HG03520 (cell line): ENCODE measurements around the gene MORC2.

Experiments used
- ATAC-seq: cut with Tn5 transposase; IDR thresholded peaks from one replicate; pipeline ENCODE4 v1.9.1; 2021; ENCODE audit warnings: mild to moderate bottlenecking, moderate library complexity; ENCODE audit not compliant: unreplicated experiment

MORC2 gene

GRCh38 chr22:30949934-30950660, 18.5 kb downstream of the MORC2 start:
- no peak for ATAC-seq

- no peak for ATAC-seq
Observed at GRCh38 chr22:30948930-30949342, 19.6 kb downstream of the MORC2 start.

DNA sequence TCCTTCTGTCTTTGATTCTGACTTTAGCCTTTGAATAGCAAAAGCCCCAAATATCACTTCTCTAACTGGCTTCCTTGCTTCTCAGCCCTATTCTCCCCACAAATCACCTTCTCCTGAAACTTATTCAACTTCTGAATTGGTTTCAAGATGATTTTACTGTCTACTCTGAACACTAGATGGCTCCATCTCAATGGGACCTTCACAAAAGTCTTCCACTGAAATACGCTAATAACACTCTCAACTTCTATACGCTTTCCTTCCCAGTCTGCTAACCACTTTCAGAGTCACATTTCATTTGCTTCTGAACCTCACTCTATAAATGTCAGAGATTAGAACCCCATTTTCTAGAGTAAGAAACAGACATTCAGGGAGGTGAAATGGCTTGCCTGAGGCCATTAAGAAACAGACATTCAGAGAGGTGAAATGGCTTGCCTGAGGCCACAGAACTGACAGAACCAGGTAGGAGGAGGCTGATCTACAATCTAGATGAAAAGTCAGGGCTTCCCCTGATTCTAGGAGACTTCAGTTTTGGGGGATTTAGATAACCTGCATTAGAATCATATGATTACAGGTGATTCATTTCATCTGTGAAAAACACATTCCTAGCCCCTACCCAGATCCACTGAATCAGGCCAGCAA, 20.6 kb downstream of the MORC2 start:
- no peak for ATAC-seq

DNA sequence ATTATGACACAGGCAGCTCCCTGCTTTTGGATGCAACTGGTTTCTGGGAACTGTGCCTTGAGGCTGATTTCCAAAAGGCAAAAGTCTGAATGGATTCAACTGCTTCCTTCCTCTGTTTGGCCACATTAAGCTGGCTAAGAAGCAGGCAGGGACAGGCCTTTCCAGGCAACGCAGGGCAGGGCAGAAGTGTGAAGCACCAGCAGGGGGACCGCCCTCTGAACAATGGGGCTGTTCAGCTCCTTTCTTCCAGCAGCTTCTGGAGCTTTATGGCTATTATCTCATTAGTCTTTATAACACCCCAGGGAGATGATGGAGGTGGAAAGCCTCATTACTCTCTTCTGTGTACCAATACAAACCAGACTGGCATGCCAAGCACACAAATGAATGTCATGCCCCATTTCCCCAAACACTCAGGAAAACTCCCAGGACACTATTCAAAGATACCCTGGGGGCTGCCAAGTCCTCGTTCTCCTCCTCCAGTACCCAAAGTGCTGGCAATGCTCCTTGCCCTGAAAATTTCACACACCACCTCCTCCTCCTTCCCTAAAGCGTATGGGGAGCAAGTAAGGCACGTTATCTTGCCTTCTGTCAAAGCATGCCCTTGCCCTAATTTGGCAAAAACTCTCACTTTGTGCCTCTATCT, 21.3 kb downstream of the MORC2 start:
- ATAC-seq = no peak

DNA sequence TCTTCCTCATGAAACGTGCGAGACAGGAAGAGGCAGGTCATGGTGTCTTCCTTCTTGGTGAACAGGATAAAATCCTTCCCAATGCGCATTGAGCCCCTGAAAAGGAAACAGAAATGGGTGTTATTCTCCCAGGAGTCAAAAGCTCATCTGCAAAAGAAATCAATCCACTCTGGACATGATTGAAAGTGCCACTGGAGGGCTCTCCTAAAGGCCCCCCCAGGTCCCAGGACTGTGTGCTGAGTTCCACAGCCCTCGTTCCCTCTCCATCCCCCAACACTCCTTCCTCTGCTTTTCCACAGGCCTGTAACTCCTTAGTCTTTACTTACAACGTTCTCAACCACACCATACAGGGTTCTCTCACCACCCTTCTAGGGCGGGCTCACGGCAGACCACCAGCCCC, 22.2 kb downstream of the MORC2 start:
- no peak for ATAC-seq

- no peak for ATAC-seq
Observed at GRCh38 chr22:30945653-30946052, 22.9 kb downstream of the MORC2 start.

- ATAC-seq = no peak
Observed at GRCh38 chr22:30944986-30945385, 23.6 kb downstream of the MORC2 start.

DNA sequence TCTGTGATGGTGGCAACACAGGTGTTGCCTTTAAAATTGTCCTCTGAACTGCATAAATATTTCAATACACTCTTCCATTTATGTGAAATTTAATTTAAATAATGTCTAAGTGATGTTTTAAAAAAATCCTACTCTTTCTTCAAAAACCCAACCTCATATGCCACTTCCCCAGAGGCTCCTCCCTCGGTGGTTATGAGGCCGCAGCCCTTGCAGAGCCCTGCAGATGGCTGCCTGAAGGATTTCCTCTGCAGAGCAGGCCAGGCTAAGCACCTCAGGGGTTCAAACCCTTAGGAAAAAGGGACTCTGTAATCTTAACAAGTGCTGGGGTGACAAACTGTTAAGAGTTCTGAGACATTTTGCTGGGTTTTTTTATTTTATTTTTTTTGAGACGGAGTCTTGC, 25.2 kb downstream of the MORC2 start:
- no peak for ATAC-seq

DNA sequence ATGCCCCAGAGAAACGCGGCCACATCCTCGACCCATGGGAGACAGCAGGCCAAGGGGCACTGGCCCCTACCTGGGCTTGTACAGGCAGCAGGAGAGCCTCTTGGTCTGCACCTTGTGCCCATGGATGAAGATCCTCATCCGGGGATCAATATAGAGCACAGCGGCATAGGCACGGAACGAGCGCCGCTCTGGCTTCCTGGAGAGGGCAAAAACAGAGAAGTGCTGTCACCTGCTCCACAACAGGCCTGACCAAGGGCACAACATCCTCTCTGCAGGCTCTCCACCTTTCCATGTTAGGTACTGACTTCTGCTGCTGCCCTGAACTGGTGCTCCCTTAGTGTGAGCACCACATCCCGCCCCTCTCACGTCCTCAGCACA, 27.2 kb downstream of the MORC2 start:
- ATAC-seq = no peak

- no peak for ATAC-seq
Observed at GRCh38 chr22:30940685-30941362, 27.8 kb downstream of the MORC2 start.

DNA sequence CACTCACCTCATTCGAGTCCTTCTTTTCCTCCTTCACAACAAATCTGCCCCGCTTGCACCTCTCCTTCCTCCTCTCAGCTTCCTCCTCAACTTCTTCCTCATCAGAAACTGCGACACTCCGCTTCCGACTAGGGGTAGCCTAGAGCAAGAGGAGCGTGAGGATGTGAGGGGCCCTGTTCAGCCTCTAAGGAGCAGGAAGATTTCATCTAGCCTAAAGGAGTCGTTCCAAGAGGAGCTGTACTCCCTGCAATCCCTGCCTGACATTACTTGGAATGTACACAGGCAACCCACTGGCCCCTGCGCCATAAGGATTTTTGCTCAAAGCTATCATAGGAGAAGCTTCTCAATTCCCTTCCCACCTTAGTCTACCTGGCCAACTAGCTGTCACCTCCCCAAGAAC, 34.5 kb downstream of the MORC2 start:
- ATAC-seq = no peak

- no peak for ATAC-seq
Observed at GRCh38 chr22:30933457-30933856, 35.1 kb downstream of the MORC2 start.

DNA sequence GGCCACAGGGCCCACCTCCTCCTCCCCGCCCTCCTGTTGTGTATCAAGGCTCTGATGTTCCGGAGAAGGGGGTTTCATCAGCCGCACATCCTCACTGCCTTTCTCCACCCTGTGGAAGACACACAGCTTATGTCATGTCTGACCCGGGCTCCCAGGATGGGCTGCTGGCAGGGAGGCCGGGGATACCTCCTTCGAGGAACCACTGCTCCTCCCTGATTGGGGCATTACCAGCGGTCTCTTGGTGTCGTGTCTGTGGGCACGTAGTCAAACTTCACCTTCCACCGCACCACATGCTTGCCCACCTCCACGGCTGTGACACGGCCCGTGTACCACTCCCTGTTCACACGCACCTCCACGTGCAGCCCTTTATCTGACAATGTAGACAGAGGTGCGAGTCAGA, 35.9 kb downstream of the MORC2 start:
- no peak for ATAC-seq

DNA sequence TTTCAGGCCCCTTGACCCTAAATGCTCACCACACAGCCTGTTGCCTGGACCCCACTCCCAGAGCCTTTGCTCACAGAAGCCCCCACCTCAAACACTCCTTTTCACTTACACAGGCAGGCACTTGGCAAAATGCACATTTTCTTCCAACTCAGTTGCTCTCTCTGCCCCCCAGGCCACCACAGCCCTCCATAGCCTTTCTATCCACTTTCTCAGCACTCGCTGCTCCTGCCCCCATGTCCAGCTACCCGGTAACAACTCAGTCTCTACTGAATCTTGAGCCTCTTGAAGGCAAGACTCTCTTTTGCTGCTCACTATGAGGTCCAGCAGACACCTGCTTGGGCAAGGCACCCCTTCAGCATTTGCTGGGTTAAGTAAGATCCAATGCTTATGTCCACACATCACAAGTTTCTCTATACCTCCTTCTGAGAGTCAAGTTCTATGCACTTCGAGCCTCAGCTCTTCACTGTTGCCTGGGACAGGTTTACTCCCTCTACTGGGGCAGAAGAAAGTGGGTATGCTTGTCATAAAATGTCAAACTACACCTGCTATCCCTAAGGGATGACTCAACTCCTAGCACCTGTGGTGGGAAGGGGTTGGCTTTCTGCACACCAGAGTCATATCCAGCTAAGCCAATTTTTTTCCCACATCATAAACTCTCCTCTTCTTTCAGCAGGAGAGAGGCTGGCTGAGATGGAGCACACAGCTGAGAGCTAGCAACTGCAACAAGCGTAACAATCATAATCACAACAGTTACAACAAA, 36.9 kb downstream of the MORC2 start:
- ATAC-seq = no peak

GRCh38 chr22:30930228-30930627, 38.3 kb downstream of the MORC2 start:
- no peak for ATAC-seq

DNA sequence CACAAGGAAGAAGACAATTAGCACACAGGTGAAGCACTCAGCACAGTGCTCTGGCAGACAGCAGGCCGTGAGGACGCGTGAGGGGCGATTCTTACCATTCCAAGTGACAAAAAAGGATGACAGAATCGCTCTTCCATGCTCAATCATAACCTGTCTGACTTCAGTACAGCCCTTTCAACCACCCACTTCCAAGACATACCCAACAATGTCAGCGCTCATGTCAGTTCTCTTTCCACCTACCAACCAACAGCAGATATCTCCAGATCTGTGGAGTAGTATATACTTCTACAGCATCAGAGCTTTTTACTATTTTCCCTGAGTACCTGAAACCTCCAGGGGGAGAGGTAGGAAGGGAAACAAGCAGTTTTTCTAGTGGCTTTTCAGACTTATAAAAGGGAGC, 40.2 kb downstream of the MORC2 start:
- ATAC-seq = no peak

DNA sequence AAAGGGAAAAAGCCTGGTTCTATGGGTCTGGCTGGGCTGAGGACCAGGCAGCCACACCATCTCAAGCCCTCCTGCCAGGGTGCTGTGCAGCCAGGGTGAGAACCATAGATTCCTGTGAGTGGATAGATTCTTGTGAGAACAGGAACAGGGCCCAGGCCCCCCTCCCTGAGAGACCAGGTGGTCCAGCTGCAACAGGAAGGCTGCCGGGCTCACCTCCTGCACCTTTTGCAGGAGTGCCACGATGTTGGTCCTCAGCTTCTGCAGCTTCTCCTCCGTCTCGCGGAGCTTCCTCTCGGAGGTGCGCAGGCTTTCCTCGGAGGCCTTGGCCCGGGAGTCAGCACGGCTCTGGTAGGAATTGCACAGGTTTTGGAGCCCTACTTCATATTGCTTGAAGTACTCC, 40.8 kb downstream of the MORC2 start:
- no peak for ATAC-seq

DNA sequence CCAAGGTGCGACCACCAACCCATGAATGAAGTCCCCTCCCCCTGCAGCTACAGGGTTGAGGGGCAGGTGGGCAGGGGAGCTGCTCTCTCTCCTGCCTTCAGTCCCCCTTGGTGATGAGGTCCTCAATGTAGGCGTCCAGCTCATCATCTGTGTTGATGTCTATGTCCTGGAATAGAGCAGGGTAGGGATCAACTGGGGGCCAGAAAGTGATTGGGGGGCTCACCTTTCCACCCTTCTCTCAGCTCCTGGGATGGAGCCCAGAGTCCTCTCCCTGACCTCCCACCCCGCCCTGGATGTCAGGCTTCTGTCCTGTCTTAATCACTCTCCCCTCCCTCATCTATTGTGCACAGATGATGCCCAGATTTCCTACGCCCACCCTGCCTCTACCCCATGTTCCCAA, 41.9 kb downstream of the MORC2 start:
- no peak for ATAC-seq

- ATAC-seq = no peak
Observed at GRCh38 chr22:30925667-30926066, 42.9 kb downstream of the MORC2 start.

DNA sequence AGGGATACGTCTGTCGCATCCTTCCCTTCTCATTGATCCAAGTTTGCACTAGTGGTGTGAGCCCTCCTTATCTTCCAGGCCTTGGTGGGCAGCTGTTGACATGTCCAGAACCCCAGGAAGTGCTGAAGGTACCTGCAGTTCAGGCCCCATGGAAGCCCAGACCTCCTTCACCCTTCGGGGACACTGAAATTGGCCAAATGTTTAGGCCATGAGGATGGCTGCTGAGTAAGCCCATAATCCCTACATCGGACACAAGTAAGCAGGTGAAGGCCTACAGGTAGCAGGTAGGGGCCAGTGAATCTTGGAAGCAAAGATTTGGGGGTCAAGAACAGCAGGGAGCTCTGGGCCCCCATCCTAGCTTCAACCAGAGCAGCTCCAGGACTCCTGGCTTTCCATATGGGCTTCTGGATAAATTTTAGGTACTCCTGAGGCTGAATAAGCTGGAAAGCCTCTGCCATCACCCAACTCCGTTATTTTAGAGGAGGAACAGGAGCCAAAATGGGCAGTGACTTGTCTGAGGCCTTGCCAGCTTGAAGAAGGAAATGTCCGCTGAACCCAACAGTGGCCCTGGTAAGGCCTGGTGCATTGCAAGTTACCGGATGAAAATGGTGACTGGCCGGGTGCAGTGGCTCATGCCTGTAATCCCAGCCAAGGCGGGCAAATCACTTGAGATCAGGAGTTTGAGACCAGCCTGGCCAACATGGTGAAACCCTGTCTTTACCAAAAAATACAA, 45.2 kb downstream of the MORC2 start:
- no peak for ATAC-seq
